ENCODE results near the gene NHLRC4. TPM values are rescaled to one million over a fixed set of nuclear protein-coding genes. Genes with fewer than 3 reads are reported as not detected.

The NHLRC4 gene
- polyA plus RNA-seq, 6 donors from 2014 or later = 0.90 to 3.4 (median 1.9) TPM

DNA sequence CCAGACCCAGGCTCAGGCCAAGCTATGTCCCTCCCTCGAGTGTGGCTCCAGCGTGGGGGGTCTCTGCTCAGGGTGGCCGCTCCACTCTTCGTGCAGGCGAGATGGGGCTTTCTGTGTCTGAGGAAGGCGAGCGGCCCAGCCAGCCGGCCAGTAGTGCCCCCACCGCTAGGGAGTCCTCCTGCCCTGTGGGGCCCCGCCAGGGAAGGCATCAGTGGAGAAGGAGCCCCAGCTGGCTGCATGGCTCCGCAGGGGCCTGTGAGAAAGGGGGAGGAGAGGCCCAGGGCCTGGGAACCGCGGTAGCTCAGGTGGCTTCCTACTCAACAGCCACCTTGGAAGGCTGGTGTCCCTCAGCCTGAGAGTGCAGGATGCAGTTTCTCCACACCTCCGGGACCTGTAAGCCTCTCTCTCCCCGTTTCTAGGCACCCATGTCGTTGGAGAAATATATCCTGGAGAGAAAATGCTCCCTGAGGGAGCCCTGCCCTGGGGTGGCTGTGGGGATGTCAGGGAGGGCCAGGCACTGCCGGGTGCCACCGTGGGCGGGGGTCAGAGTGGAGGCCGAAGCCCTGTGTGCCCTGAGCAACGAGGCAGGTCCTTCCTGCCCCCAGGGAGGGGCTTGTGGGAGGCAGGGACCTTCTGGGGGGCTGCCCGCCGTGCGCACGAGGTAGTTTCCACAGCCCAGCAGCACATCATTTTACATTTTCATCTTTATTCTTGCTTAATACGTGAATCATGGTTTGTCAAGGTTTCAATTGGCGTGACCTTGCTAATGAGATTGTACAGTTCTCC is 6.3 kb downstream of the NHLRC4 start:
- H3K4me3 Mint-ChIP-seq = peak overlapping the region in 1 of 8 donors; percentile 22
- no peak overlapping the region for H3K27ac Mint-ChIP-seq
- H3K27me3 Mint-ChIP-seq = no peaks in the 10 kb centered on the region
- ATAC-seq (ENCODE audit: low read depth in 2 of 2) (no peak), DNase-seq (no peak)
- H3K9me3 Mint-ChIP-seq = no peaks in the 10 kb centered on the region
- H3K36me3 Mint-ChIP-seq = no peaks in the 10 kb centered on the region
- peaks cover 23 to 31% (median 25%) of the 10 kb centered on the region in 3 donors for H3K4me1 Mint-ChIP-seq

DNA sequence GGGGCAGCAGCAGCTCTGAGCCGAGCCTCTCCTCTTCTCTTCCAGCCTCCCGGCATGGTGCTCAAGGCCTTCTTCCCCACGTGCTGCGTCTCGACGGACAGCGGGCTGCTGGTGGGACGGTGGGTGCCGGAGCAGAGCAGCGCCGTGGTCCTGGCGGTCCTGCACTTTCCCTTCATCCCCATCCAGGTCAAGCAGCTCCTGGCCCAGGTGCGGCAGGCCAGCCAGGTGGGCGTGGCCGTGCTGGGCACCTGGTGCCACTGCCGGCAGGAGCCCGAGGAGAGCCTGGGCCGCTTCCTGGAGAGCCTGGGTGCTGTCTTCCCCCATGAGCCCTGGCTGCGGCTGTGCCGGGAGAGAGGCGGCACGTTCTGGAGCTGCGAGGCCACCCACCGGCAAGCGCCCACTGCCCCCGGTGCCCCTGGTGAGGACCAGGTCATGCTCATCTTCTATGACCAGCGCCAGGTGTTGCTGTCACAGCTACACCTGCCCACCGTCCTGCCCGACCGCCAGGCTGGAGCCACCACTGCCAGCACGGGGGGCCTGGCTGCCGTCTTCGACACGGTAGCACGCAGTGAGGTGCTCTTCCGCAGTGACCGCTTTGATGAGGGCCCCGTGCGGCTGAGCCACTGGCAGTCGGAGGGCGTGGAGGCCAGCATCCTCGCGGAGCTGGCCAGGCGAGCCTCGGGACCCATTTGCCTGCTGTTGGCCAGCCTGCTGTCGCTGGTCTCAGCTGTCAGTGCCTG is 7.4 kb downstream of the NHLRC4 start:
- DNase-seq = no peak
- no peak overlapping the region for H3K27ac Mint-ChIP-seq
- H3K27me3 Mint-ChIP-seq = no peaks in the 10 kb centered on the region
- no peak overlapping the region for H3K4me3 Mint-ChIP-seq
- H3K36me3 Mint-ChIP-seq = no peaks in the 10 kb centered on the region
- peaks cover 20 to 27% (median 26%) of the 10 kb centered on the region in 3 donors for H3K4me1 Mint-ChIP-seq
- no peaks in the 10 kb centered on the region for H3K9me3 Mint-ChIP-seq
- ATAC-seq (ENCODE audit: low read depth in 2 of 2) = no peak

DNA sequence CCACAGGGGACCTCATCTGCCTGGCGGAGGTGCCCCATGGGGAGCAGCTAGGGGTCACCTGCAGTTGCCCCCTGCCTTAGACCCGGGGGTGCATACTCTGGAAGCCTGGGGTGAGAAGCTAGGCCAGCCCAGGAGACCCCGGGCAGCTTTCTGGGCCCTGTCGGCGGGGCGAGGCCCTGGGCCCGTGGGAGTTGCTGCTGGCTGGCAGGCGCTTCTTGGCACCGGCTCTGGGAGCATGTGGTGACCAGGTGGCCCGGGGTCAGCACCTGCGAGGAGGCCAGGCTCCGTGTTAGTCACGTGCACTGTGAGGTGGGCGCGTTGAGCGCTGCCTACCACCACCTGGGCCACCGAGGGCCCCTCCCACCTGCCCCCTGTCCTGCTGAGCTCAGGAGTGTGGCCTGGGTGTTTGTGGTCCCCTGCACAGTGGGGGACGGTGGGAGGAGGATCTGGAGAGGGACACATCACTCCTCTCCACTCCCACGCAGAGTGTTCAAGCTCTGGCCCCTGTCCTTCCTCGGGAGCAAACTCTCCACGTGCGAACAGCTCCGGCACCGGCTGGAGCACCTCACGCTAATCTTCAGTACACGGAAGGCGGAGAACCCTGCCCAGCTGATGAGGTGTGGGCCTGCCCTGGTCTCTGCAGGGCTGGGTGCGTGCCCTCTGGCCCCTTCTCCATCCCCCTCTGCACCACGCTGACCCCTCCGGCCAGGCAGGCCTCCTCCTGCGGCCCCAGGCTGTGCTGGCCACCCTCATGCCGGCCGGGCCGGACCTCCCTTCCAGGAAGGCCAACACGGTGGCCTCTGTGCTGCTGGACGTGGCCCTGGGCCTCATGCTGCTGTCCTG is 8.8 kb downstream of the NHLRC4 start:
- no peak overlapping the region for H3K4me3 Mint-ChIP-seq
- no peaks in the 10 kb centered on the region for H3K27me3 Mint-ChIP-seq
- ATAC-seq (ENCODE audit: low read depth in 2 of 2) (no peak), DNase-seq (no peak)
- no peaks in the 10 kb centered on the region for H3K9me3 Mint-ChIP-seq
- no peaks in the 10 kb centered on the region for H3K36me3 Mint-ChIP-seq
- H3K4me1 Mint-ChIP-seq = peaks cover 14 to 24% (median 21%) of the 10 kb centered on the region in 3 donors
- H3K27ac Mint-ChIP-seq = no peak overlapping the region

DNA sequence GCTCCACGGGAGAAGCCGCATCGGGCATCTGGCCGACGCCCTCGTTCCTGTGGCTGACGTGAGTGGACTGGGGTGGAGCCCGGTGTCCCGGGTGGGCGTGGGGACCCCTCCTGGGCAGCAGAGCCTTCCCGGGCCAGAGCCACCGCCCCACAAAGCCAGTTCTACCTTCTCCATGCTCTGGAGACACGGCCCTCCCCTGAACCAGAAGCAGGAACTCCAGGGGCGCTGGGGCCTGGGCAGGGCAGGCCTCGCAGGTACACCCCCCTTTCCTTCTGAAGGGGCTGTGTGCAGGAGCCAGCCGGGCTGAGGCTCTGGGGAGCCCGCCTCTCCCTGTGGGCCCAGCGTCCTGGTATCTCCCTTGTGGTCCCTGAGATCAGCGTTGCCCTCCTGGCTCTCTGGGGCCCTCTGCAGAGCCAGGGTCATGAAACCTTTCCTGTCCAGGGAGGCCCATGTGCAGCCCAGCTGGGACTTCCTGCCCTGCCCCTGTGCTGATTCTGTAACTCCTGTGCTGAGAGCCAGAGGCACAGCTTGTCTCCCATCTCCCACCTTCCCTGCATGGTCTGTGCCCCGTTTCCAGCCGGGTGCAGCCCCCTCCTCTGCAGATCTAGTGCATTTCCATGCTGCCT is 9.5 kb downstream of the NHLRC4 start:
- H3K4me1 Mint-ChIP-seq = peaks cover 7 to 18% (median 14%) of the 10 kb centered on the region in 3 donors
- peak overlapping the region in 1 of 8 donors; percentile 33 for H3K4me3 Mint-ChIP-seq
- H3K36me3 Mint-ChIP-seq = no peaks in the 10 kb centered on the region
- ATAC-seq (ENCODE audit: low read depth in 2 of 2) (no peak), DNase-seq (no peak)
- H3K27ac Mint-ChIP-seq = no peak overlapping the region
- no peaks in the 10 kb centered on the region for H3K27me3 Mint-ChIP-seq
- no peaks in the 10 kb centered on the region for H3K9me3 Mint-ChIP-seq

DNA sequence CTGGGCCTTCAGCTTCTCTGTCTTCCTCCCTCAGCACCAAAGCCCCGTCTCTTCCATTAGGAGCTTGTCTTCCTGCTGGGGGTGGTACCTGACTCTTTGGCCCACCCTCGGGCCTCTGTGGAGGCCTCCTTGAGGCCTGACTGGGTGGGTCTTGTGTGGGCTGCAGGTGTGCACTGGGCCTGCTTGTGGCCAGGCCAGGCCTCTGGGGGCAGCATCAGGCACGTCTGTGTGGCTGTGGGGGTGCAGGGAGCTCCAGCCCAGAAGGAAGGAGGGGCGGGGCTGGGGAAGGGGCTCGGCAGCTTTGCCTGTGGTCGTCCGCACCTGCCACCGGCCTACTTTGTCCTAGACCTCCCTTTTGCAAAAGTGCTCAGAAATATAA is 10.0 kb downstream of the NHLRC4 start:
- no peak for ATAC-seq (ENCODE audit: low read depth in 2 of 2)
- Mint-ChIP-seq H3K4me1 (peaks cover 2 to 12% (median 9%) of the 10 kb centered on the region in 3 donors), H3K9me3 (no peaks in the 10 kb centered on the region), H3K4me3 (no peak overlapping the region), H3K27me3 (no peaks in the 10 kb centered on the region), H3K36me3 (no peaks in the 10 kb centered on the region), H3K27ac (no peak overlapping the region)
- DNase-seq = no peak

DNA sequence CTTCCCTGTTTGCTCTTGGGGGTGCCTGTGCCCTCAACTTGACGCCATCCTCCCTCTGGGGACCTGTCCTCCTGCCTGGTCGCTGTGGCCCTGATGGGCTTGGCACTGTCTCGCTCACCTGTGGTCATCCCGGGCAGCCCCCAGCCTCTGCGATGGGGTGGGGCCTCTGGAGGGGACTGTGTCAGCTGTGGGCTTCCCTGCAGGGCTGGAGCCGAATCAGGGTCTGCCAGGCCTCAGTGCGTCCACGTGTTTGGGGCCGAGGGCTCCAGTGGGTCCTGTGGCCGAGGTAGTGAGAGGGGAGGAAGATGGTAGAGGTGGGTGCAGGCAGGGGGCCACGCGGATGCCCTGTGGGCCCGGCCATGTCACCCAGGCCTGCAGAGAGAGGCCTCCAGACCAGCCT is 11.0 kb downstream of the NHLRC4 start:
- H3K9me3 Mint-ChIP-seq = no peaks in the 10 kb centered on the region
- DNase-seq (no peak), ATAC-seq (ENCODE audit: low read depth in 2 of 2) (no peak)
- H3K27ac Mint-ChIP-seq = no peak overlapping the region
- H3K4me1 Mint-ChIP-seq = peaks cover 0 to 11% (median 5%) of the 10 kb centered on the region in 3 donors
- no peaks in the 10 kb centered on the region for H3K27me3 Mint-ChIP-seq
- no peak overlapping the region for H3K4me3 Mint-ChIP-seq
- H3K36me3 Mint-ChIP-seq = no peaks in the 10 kb centered on the region

DNA sequence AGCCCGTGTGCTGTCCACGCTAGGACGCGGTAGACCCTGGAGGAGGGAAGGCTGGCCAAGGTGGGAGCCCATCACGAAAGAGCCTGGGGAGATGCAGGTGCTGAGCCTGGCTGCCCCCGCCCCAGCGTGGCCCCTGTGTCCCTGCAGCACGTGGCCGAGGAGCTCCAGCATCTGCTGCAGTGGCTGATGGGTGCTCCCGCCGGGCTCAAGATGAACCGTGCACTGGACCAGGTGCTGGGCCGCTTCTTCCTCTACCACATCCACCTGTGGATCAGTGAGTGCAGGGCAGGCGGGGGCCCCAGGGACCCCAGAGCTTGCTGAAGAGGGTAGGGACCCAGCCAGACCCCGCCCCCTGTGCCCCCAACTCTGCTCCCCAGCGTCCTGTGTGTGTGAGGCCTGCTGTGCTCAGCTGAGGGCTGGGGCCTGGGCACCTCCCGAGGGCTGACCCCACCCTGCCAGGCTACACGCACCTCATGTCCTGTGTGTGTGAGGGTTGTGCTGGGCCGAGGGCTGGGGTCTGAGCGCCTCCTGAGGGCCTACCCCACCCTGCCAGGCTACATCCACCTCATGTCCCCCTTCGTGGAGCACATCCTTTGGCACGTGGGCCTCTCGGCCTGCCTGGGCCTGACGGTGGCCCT is 11.5 kb downstream of the NHLRC4 start:
- no peaks in the 10 kb centered on the region for H3K9me3 Mint-ChIP-seq
- H3K4me1 Mint-ChIP-seq = peaks cover 0 to 11% (median 5%) of the 10 kb centered on the region in 3 donors
- H3K27ac Mint-ChIP-seq = no peak overlapping the region
- no peak overlapping the region for H3K4me3 Mint-ChIP-seq
- no peaks in the 10 kb centered on the region for H3K27me3 Mint-ChIP-seq
- ATAC-seq (ENCODE audit: low read depth in 2 of 2) (no peak), DNase-seq (no peak)
- H3K36me3 Mint-ChIP-seq = no peaks in the 10 kb centered on the region

DNA sequence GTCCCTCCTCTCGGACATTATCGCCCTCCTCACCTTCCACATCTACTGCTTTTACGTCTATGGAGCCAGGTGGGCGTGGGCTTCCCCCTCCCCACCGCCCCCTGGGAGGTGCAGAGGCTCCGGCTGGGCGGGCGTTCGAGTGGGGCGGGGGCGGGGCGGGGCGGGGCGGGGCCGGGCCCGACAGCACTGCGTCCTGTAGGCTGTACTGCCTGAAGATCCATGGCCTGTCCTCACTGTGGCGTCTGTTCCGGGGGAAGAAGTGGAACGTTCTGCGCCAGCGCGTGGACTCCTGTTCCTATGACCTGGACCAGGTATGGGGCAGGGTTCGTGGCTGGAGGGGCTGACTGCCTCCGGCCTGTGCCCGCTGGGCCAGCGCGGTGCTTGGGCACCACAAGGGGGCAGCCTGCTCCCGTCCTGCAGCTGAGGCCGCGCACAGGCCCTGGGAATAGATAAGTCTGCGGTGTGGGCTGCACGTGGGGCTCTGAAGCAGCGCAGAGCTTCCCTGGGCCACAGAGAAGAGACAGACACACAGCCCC is 12.1 kb downstream of the NHLRC4 start:
- Mint-ChIP-seq H3K27ac (no peak overlapping the region), H3K9me3 (no peaks in the 10 kb centered on the region), H3K27me3 (no peaks in the 10 kb centered on the region), H3K4me1 (peaks cover 0 to 11% (median 5%) of the 10 kb centered on the region in 3 donors), H3K4me3 (peak overlapping the region in 3 of 8 donors; percentile 34 to 56 (median 34)), H3K36me3 (no peaks in the 10 kb centered on the region)
- DNase-seq (peak; percentile 59), ATAC-seq (ENCODE audit: low read depth in 2 of 2) (peak; percentile 95 to 98)

DNA sequence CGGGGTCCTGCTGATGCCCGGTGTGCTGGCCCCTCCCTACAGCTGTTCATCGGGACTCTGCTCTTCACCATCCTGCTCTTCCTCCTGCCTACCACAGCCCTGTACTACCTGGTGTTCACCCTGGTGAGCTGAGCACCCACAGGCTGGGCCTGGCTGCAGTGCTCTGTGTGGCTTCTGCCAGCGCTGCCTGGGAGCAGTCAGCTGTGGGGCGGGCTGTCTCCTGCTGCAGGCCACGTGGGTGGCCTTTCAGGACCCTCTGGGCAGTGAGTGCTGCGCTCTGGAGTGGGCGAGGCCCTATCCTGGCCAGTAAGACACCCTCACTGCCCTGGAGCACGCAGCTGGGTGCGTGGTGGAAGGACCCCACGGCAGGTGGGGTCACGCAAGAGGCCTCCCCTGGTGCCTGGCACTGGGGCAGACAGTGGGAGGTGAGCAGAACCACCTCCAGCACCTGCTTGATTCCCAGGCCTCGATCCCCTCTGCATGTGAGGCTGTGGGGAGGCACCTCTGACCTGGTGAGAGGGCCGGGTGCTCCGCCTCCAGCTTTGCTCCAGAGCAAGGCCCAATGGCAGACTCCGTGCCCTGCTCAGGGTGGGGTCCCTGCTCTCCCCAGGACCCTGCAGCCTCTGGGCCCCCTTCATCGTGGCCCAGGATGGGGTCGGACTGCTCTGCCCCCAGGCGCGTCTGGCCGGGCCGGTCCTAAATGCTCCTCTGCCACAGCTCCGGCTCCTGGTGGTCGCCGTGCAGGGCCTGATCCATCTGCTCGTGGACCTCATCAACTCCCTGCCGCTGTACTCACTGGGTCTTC is 13.5 kb downstream of the NHLRC4 start:
- Mint-ChIP-seq H3K9me3 (no peaks in the 10 kb centered on the region), H3K27ac (no peak overlapping the region), H3K4me1 (peaks cover 0 to 13% (median 7%) of the 10 kb centered on the region in 3 donors), H3K27me3 (peaks cover 0 to 2% (median 2%) of the 10 kb centered on the region in 3 donors), H3K4me3 (no peak overlapping the region), H3K36me3 (no peaks in the 10 kb centered on the region)
- ATAC-seq (ENCODE audit: low read depth in 2 of 2) (no peak), DNase-seq (no peak)

DNA sequence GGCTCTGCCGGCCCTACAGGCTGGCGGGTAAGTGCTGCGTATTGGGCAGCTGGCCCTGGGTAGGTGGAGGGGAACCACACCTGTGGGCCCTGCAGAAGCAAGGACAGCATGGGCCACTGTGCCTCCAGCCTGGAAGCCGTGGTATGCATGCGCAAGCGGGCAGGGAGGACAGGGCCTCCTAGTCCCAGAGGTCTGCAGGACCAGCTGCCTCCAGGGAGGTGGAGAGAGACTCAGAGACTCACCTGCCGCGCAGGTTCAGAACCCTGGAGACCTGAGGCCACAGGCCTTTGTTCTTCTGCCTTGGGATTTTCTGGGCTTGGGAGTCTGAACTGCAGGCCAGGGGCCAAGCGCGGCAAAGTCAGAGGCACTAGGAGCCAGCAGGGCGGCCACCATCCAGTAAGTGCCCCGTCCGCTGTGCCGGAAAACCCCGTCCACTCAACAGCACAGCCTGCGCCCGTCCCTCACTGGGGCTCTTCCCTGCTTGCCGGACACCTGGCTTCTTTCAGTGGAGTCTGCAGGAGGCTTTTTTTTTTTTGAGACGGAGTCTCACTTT is 14.2 kb downstream of the NHLRC4 start:
- H3K9me3 Mint-ChIP-seq = no peaks in the 10 kb centered on the region
- DNase-seq (no peak), ATAC-seq (ENCODE audit: low read depth in 2 of 2) (no peak)
- H3K27me3 Mint-ChIP-seq = peaks cover 0 to 9% (median 8%) of the 10 kb centered on the region in 3 donors
- H3K4me1 Mint-ChIP-seq = peaks cover 4 to 17% (median 9%) of the 10 kb centered on the region in 3 donors
- no peaks in the 10 kb centered on the region for H3K36me3 Mint-ChIP-seq
- H3K4me3 Mint-ChIP-seq = no peak overlapping the region
- no peak overlapping the region for H3K27ac Mint-ChIP-seq

DNA sequence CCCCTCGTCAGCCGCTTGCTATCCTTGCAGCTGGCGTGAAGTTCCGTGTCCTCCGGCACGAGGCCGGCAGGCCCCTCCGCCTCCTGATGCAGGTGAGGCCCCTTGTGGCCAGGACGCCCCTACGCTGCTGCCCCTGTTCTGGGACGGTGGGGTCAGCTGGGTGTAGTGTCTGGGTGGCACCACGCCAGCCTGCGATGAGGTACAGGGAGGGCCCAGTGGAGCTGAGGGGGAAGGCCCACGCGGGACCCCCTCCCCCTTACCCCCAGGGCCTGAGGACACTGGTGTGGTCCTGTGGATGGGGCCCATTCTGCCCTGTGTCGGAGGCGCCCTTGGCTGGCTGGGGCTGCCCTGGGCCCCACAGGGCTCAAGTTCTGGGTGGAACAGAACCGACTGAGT is 15.4 kb downstream of the NHLRC4 start:
- H3K36me3 Mint-ChIP-seq = no peaks in the 10 kb centered on the region
- peaks cover 0 to 9% (median 8%) of the 10 kb centered on the region in 3 donors for H3K27me3 Mint-ChIP-seq
- DNase-seq (no peak), ATAC-seq (ENCODE audit: low read depth in 2 of 2) (no peak)
- H3K27ac Mint-ChIP-seq = no peak overlapping the region
- peaks cover 4 to 13% (median 4%) of the 10 kb centered on the region in 3 donors for H3K4me1 Mint-ChIP-seq
- no peak overlapping the region for H3K4me3 Mint-ChIP-seq
- H3K9me3 Mint-ChIP-seq = no peaks in the 10 kb centered on the region
